Globus pallidus (tissue), 1 donor: Measurements from ENCODE around the gene SLCO1A2.
A peak's percentile ranks its signal among the peaks of the same experiment; 100 is the strongest.

Source experiments
- DNase-seq: peaks from one replicate; pipeline ENCODE4 v3.0.0-alpha.2; 2015; ENCODE audit warnings: low spot score

SLCO1A2 gene

GRCh38 chr12:21330682-21331253 lies 3.9 kb downstream of the SLCO1A2 start:
- DNase-seq: no peak

- no peak for DNase-seq
Measured at GRCh38 chr12:21328578-21328977, 6.1 kb downstream of the SLCO1A2 start.

GRCh38 chr12:21324551-21324950 lies 10.2 kb downstream of the SLCO1A2 start:
- DNase-seq: peak; percentile 92

- peak; percentile 66 for DNase-seq
Measured at GRCh38 chr12:21323736-21324135, 11.0 kb downstream of the SLCO1A2 start.

GRCh38 chr12:21308785-21309184 lies 25.9 kb downstream of the SLCO1A2 start:
- DNase-seq: peak; percentile 50

- no peak for DNase-seq
Measured at GRCh38 chr12:21305661-21306060, 29.1 kb downstream of the SLCO1A2 start.

GRCh38 chr12:21300632-21301031 lies 34.1 kb downstream of the SLCO1A2 start:
- no peak for DNase-seq

GRCh38 chr12:21296751-21297406 lies 37.8 kb downstream of the SLCO1A2 start:
- peak; percentile 37 for DNase-seq

- DNase-seq: no peak
Measured at GRCh38 chr12:21296348-21296747, 38.4 kb downstream of the SLCO1A2 start.

- no peak for DNase-seq
Measured at GRCh38 chr12:21294176-21294575, 40.5 kb downstream of the SLCO1A2 start.

- no peak for DNase-seq
Measured at GRCh38 chr12:21292111-21292510, 42.6 kb downstream of the SLCO1A2 start.

- DNase-seq: no peak
Measured at GRCh38 chr12:21289698-21290097, 45.0 kb downstream of the SLCO1A2 start.

GRCh38 chr12:21276826-21277225 lies 57.9 kb downstream of the SLCO1A2 start:
- DNase-seq: no peak

GRCh38 chr12:21265932-21266331 lies 68.8 kb downstream of the SLCO1A2 start:
- DNase-seq: no peak

- no peak for DNase-seq
Measured at GRCh38 chr12:21264232-21264631, 70.5 kb downstream of the SLCO1A2 start.

GRCh38 chr12:21257172-21257571 lies 77.5 kb downstream of the SLCO1A2 start:
- DNase-seq: no peak

GRCh38 chr12:21252070-21252469 lies 82.6 kb downstream of the SLCO1A2 start:
- DNase-seq: no peak

- DNase-seq: peak; percentile 26
Measured at GRCh38 chr12:21248679-21249078, 86.0 kb downstream of the SLCO1A2 start.

GRCh38 chr12:21239866-21240265 lies 94.9 kb downstream of the SLCO1A2 start:
- DNase-seq: no peak

- DNase-seq: no peak
Measured at GRCh38 chr12:21234395-21234794, 100.3 kb downstream of the SLCO1A2 start.

- DNase-seq: peak; percentile 22
Measured at GRCh38 chr12:21223930-21224329, 110.8 kb downstream of the SLCO1A2 start.

GRCh38 chr12:21221778-21222177 lies 112.9 kb downstream of the SLCO1A2 start:
- DNase-seq: no peak

GRCh38 chr12:21221072-21221471 lies 113.6 kb downstream of the SLCO1A2 start:
- DNase-seq: no peak

GRCh38 chr12:21220266-21220665 lies 114.5 kb downstream of the SLCO1A2 start:
- DNase-seq: no peak
